ENCODE measurements around the gene TTN. TPM values are rescaled to one million over a fixed set of nuclear protein-coding genes. Genes with fewer than 3 reads are reported as not detected.

The TTN gene
- total RNA-seq, 4 donors from 2014 or later, result 7.6 to 104 (median 10.6) TPM

DNA sequence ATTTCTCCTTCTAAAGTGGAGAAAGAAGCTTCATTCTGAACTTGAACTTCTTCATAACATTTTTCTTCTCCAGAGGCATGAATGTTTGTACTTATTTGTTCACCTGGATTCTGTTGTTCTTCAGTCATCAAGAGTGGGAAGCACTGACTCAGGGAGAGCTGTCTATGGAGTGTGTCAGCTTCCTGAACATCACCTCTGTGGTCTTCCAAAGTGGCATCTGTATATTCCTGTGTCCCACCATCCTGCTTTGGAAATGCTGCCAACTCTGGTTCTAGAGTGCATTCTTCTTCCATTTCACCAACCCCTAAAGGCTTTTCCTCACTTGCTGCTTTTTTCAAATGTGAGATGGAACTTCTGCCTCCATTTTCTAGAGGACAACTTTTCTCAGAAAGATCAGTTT lies 59.5 kb downstream of the TTN start:
- H3K4me3 ChIP-seq, result no peak overlapping the region
- H3K9me3 ChIP-seq, result no peaks in the 10 kb centered on the region
- H3K27ac ChIP-seq, result no peak overlapping the region
- TF ChIP-seq POLR2A (IDR thresholded peaks at IDR 0.05), result no peak
- TF ChIP-seq, protein P1, sequence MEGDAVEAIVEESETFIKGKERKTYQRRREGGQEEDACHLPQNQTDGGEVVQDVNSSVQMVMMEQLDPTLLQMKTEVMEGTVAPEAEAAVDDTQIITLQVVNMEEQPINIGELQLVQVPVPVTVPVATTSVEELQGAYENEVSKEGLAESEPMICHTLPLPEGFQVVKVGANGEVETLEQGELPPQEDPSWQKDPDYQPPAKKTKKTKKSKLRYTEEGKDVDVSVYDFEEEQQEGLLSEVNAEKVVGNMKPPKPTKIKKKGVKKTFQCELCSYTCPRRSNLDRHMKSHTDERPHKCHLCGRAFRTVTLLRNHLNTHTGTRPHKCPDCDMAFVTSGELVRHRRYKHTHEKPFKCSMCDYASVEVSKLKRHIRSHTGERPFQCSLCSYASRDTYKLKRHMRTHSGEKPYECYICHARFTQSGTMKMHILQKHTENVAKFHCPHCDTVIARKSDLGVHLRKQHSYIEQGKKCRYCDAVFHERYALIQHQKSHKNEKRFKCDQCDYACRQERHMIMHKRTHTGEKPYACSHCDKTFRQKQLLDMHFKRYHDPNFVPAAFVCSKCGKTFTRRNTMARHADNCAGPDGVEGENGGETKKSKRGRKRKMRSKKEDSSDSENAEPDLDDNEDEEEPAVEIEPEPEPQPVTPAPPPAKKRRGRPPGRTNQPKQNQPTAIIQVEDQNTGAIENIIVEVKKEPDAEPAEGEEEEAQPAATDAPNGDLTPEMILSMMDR (IDR thresholded peaks at IDR 0.05), result no peak
- H3K36me3 ChIP-seq, result no peaks in the 10 kb centered on the region
- no peaks in the 10 kb centered on the region for H3K27me3 ChIP-seq
- DNase-seq, result no peak
- no peaks in the 10 kb centered on the region for H3K4me1 ChIP-seq

DNA sequence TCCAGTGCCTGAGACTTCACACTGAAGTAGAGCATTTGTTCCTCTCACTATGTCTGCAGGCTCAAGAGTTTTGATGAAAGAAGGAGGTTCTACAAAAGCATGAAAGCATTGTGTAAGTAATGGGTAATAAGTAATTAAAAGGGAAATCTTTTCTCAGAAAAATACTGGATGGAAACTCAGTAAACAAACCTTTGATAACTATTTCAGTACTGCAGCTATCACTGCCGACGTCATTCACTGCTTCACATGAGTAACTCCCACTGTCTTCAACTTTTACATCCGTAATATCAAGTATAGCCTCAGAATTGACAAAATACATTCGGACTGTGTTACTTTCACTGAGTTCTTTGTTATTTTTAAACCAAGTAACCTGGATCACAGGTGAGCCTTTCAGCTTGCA lies 72.7 kb downstream of the TTN start:
- TF ChIP-seq, protein P1 (IDR thresholded peaks at IDR 0.05), result no peak
- TF ChIP-seq POLR2A (IDR thresholded peaks at IDR 0.05), result no peak
- no peak overlapping the region for H3K4me3 ChIP-seq
- no peaks in the 10 kb centered on the region for H3K36me3 ChIP-seq
- DNase-seq, result no peak
- no peaks in the 10 kb centered on the region for H3K4me1 ChIP-seq
- no peak overlapping the region for H3K27ac ChIP-seq
- H3K9me3 ChIP-seq, result no peaks in the 10 kb centered on the region
- no peaks in the 10 kb centered on the region for H3K27me3 ChIP-seq

DNA sequence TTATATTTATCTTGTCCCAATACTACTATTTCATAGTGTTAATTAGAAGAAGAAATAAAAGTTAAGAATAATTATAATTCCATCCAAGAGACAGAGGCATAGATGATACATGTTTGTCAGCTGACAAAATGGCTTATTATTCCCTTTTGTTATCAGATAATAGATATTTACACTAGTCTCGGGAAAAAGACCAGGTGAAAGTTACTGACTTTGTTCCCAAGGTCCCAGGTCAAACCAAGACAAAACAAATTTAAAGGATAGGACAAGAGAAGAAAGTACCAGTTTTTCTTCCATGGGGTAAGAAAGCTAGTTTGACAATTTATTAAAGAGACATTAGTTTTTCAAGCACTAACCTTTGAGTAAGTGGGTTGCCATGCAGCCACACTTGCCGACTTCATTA lies 73.2 kb downstream of the TTN start:
- TF ChIP-seq, protein P1 (IDR thresholded peaks at IDR 0.05), result no peak
- no peak for TF ChIP-seq POLR2A (IDR thresholded peaks at IDR 0.05)
- no peak for DNase-seq
- H3K27ac ChIP-seq, result no peak overlapping the region

DNA sequence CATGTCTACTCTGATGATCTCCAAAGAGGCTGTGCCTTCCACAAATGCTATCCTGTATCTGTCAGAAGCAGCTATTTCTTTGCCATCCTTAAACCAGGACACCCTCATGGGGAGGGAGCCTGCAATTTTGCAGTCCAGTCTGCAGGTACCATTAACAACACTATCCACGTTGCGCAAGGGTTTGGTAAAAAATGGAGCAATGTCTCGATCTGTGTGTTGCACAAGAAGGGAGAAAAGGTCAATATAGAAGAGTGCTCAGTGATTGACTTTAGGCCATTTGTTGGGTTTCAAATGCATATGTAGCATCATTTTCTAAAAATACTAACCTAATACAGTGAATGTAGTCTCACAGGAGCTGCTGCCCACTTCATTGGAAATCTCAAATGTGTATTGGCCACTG lies 74.3 kb downstream of the TTN start:
- no peak for TF ChIP-seq POLR2A (IDR thresholded peaks at IDR 0.05)
- no peak for DNase-seq
- H3K27ac ChIP-seq, result no peak overlapping the region

More for the DNA sequence above, 73.2 kb downstream of the TTN start:
- no peaks in the 10 kb centered on the region for H3K4me1 ChIP-seq
- no peaks in the 10 kb centered on the region for H3K27me3 ChIP-seq
- no peaks in the 10 kb centered on the region for H3K36me3 ChIP-seq
- H3K4me3 ChIP-seq, result no peak overlapping the region
- no peaks in the 10 kb centered on the region for H3K9me3 ChIP-seq

DNA sequence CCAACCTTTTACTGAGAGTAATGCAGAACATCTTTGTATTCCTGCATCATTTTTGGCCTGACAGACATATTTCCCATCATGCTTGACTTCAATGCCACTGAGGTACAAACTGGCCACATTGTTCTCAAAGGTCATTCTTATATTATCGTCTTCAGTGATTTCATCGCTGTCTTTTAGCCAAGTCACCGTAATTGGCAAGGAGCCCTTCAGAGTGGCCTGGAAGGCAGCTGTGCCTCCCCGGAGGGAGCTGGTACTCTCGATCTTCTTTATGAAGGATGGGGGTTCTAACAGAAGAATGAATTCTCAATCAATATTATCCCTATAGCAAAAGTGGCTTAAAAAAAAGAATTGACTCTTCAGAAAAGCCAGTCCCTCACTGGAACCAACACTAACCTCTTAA lies 75.9 kb downstream of the TTN start:
- no peaks in the 10 kb centered on the region for H3K36me3 ChIP-seq
- H3K27me3 ChIP-seq, result no peaks in the 10 kb centered on the region
- no peak overlapping the region for H3K4me3 ChIP-seq
- TF ChIP-seq POLR2A (IDR thresholded peaks at IDR 0.05), result no peak
- TF ChIP-seq, protein P1 (IDR thresholded peaks at IDR 0.05), result no peak
- H3K4me1 ChIP-seq, result no peaks in the 10 kb centered on the region
- DNase-seq, result no peak
- H3K9me3 ChIP-seq, result no peaks in the 10 kb centered on the region
- no peak overlapping the region for H3K27ac ChIP-seq

More for the DNA sequence above, 74.3 kb downstream of the TTN start:
- no peaks in the 10 kb centered on the region for H3K4me1 ChIP-seq
- no peaks in the 10 kb centered on the region for H3K9me3 ChIP-seq
- no peaks in the 10 kb centered on the region for H3K27me3 ChIP-seq
- H3K4me3 ChIP-seq, result no peak overlapping the region
- H3K36me3 ChIP-seq, result no peaks in the 10 kb centered on the region

DNA sequence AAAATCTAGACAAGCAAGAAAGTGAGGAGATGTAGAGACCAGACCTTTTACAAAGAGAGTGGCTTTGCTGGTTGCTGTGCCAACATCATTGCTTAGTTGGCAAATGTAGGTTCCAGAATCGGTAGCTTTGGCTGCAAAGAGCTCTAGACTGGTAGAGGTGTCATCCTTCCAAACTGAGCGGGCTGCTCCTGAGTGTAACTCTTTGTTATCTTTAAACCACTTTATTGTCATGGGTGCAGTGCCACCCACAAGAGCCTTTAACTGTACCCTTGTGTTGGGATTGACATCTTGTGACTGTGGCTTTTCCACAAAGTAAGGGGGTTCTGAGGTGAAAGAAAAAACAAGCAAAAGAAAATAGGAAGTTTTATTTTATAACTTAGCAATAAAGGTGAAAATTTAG lies 77.2 kb downstream of the TTN start:
- TF ChIP-seq POLR2A (IDR thresholded peaks at IDR 0.05), result no peak
- TF ChIP-seq, protein P1 (IDR thresholded peaks at IDR 0.05), result no peak

More for the DNA sequence above, 77.2 kb downstream of the TTN start:
- H3K4me3 ChIP-seq, result no peak overlapping the region
- no peaks in the 10 kb centered on the region for H3K36me3 ChIP-seq
- no peaks in the 10 kb centered on the region for H3K4me1 ChIP-seq
- no peak for DNase-seq
- no peaks in the 10 kb centered on the region for H3K9me3 ChIP-seq
- H3K27ac ChIP-seq, result no peak overlapping the region
- no peaks in the 10 kb centered on the region for H3K27me3 ChIP-seq
